MM.1S (cell line): ENCODE data around the gene VKORC1.

Source experiments
- DNase-seq: peaks from one replicate; pipeline ENCODE4 v3.0.0-alpha.2; 2015
- H2AFZ ChIP-seq: fragments of 300-600 bp; sonication (generic); 2 replicates; pipeline ENCODE4 v1.6.0; 2016; ENCODE audit warnings: antibody characterized with exemption, low read length
- H3F3A ChIP-seq: fragments of 300-600 bp; sonication (generic); 2 replicates; pipeline ENCODE4 v1.6.1; 2016; ENCODE audit warnings: mild to moderate bottlenecking, antibody characterized with exemption, low read length, moderate library complexity, mixed read lengths; ENCODE audit not compliant: insufficient read depth
- H3K27ac ChIP-seq: fragments of 300-600 bp; sonication (generic); 2 replicates; pipeline ENCODE4 v1.5.1; 2016; ENCODE audit warnings: mild to moderate bottlenecking, low read length
- H3K27me3 ChIP-seq: fragments of 300-600 bp; sonication (generic); replicated peaks from 2 replicates; pipeline ENCODE4 v1.6.0; 2016; ENCODE audit warnings: low read length; ENCODE audit not compliant: insufficient read depth
- H3K36me3 ChIP-seq: fragments of 300-600 bp; sonication (generic); replicated peaks from 2 replicates; pipeline ENCODE4 v1.6.1; 2016; ENCODE audit warnings: mild to moderate bottlenecking, low read length, mixed read lengths; ENCODE audit not compliant: insufficient read depth
- H3K4me1 ChIP-seq: fragments of 300-600 bp; sonication (generic); 2 replicates; pipeline ENCODE4 v1.6.1; 2016; ENCODE audit warnings: low read length, mixed read lengths
- H3K4me2 ChIP-seq: fragments of 300-600 bp; sonication (generic); 2 replicates; pipeline ENCODE4 v1.6.0; 2016; ENCODE audit warnings: low read depth, low read length
- H3K4me3 ChIP-seq: fragments of 300-600 bp; sonication (generic); 2 replicates; pipeline ENCODE4 v1.5.1; 2016; ENCODE audit warnings: low read length, mixed read lengths
- H3K79me2 ChIP-seq: fragments of 300-600 bp; sonication (generic); 2 replicates; pipeline ENCODE4 v1.6.1; 2016; ENCODE audit warnings: mixed run types, low read length, mixed read lengths
- H3K9ac ChIP-seq: fragments of 300-600 bp; sonication (generic); 2 replicates; pipeline ENCODE4 v1.6.1; 2016; ENCODE audit warnings: low read length, mixed read lengths
- H3K9me2 ChIP-seq: fragments of 300-600 bp; sonication (generic); replicated peaks from 2 replicates; pipeline ENCODE4 v1.6.1; 2016; ENCODE audit warnings: mild to moderate bottlenecking, low read length, mixed read lengths; ENCODE audit not compliant: insufficient read depth
- H3K9me3 ChIP-seq: fragments of 300-600 bp; sonication (generic); replicated peaks from 2 replicates; pipeline ENCODE4 v1.6.1; 2016; ENCODE audit warnings: mild to moderate bottlenecking, low read length, mixed read lengths; ENCODE audit not compliant: insufficient read depth
- H4K20me1 ChIP-seq: fragments of 300-600 bp; sonication (generic); 2 replicates; pipeline ENCODE4 v1.6.1; 2016; ENCODE audit warnings: mild to moderate bottlenecking, low read length, moderate library complexity, mixed read lengths; ENCODE audit not compliant: insufficient read depth
- CTCF ChIP-seq: fragments of 300-600 bp; sonication (generic); IDR thresholded peaks from 2 replicates; pipeline ENCODE4 v1.5.1; 2016; ENCODE audit warnings: antibody characterized with exemption, low read length, mixed read lengths
- EZH2 ChIP-seq: fragments of 300-600 bp; sonication (generic); optimal IDR thresholded peaks from 2 replicates; pipeline ENCODE3; 2017; ENCODE audit warnings: low read depth, mild to moderate bottlenecking, antibody characterized with exemption, low read length, mixed read lengths
- EZH2phosphoT487 ChIP-seq: fragments of 300-600 bp; sonication (generic); IDR thresholded peaks from 2 replicates; pipeline ENCODE4 v1.6.1; 2018; ENCODE audit warnings: antibody characterized with exemption, low read length

VKORC1 gene

GRCh38 chr16:31087481-31087880 lies 7.1 kb downstream of the VKORC1 start:
- Histone ChIP-seq H4K20me1 (no peaks in the 10 kb centered on the region), H3K4me2 (no peak overlapping the region), H3K9me3 (no peaks in the 10 kb centered on the region), H3K27ac (no peak overlapping the region), H3K4me1 (no peaks in the 10 kb centered on the region), H3K79me2 (peaks cover 4% of the 10 kb centered on the region), H3K9ac (no peak overlapping the region), H3K27me3 (no peaks in the 10 kb centered on the region), H3K36me3 (no peaks in the 10 kb centered on the region), H2AFZ (no peak overlapping the region), H3K4me3 (no peak overlapping the region), H3K9me2 (no peaks in the 10 kb centered on the region), H3F3A (no peaks in the 10 kb centered on the region)
- TF ChIP-seq CTCF = no peak
- TF ChIP-seq EZH2 = no peak
- TF ChIP-seq EZH2phosphoT487 = no peak
- no peak for DNase-seq

GRCh38 chr16:31086629-31086906 lies 8.0 kb downstream of the VKORC1 start:
- Histone ChIP-seq H3K36me3 (no peaks in the 10 kb centered on the region), H2AFZ (no peak overlapping the region), H3K9ac (no peak overlapping the region), H3K27ac (no peak overlapping the region), H3K4me2 (no peak overlapping the region), H3K9me3 (no peaks in the 10 kb centered on the region), H4K20me1 (no peaks in the 10 kb centered on the region), H3K4me1 (no peaks in the 10 kb centered on the region), H3F3A (0 out of 2 replicates have a peak, but pooled peaks cover 4% of the 10 kb centered on the region), H3K79me2 (peaks cover 2% of the 10 kb centered on the region; the same call in 1 of the 2 replicates), H3K4me3 (no peak overlapping the region), H3K27me3 (no peaks in the 10 kb centered on the region), H3K9me2 (no peaks in the 10 kb centered on the region)
- no peak for TF ChIP-seq CTCF
- TF ChIP-seq EZH2 = no peak
- TF ChIP-seq EZH2phosphoT487 = no peak
- DNase-seq = no peak

- H4K20me1 ChIP-seq = no peaks in the 10 kb centered on the region
- H3K27ac ChIP-seq = no peak overlapping the region
- no peak for TF ChIP-seq CTCF
- no peak for TF ChIP-seq EZH2phosphoT487
- TF ChIP-seq EZH2 = no peak
- no peak overlapping the region for H3K4me2 ChIP-seq
- no peaks in the 10 kb centered on the region for H3K9me2 ChIP-seq
- 0 out of 2 replicates have a peak, but pooled peaks cover 4% of the 10 kb centered on the region for H3F3A ChIP-seq
- no peaks in the 10 kb centered on the region for H3K9me3 ChIP-seq
- H3K4me3 ChIP-seq = no peak overlapping the region
- no peaks in the 10 kb centered on the region for H3K27me3 ChIP-seq
- H3K9ac ChIP-seq = no peak overlapping the region
- H3K36me3 ChIP-seq = no peaks in the 10 kb centered on the region
- peaks cover 2% of the 10 kb centered on the region; the same call in 1 of the 2 replicates for H3K79me2 ChIP-seq
- H3K4me1 ChIP-seq = no peaks in the 10 kb centered on the region
- DNase-seq = no peak
- H2AFZ ChIP-seq = no peak overlapping the region
Measured at GRCh38 chr16:31085873-31086628, 8.5 kb downstream of the VKORC1 start.
